Measurements from ENCODE around the gene ARHGEF19.
A peak's percentile ranks its signal among the peaks of the same experiment; 100 is the strongest.
"Not testable (repeated sequence)": the region's sequence is repeated elsewhere in the genome, so short reads cannot be mapped to it uniquely, and the experiment has no call there.

Gene ARHGEF19

GRCh38 chr1:16248603-16249516 is 36.4 kb upstream of the ARHGEF19 start:
- in situ Hi-C loops (cut with MboI; ENCODE audit: low sequenced_read_pairs), result no loop called here
- Histone ChIP-seq H3K4me1 (peaks cover 4% of the 10 kb centered on the region; the same call in 1 of the 2 replicates), H3K4me3 (no peak overlapping the region), H3K36me3 (replicated peaks) (peaks cover 28% of the 10 kb centered on the region), H3K27me3 (ENCODE audit: low read depth) (no peaks in the 10 kb centered on the region), H3K9me3 (no peaks in the 10 kb centered on the region)
- peak in 1 of 2 experiments; percentile 44 for DNase-seq (ENCODE audit: low spot score in 2 of 2)

GRCh38 chr1:16248007-16248436 is 35.6 kb upstream of the ARHGEF19 start:
- H3K36me3 ChIP-seq (replicated peaks), result peaks cover 28% of the 10 kb centered on the region
- H3K27me3 ChIP-seq (ENCODE audit: low read depth), result no peaks in the 10 kb centered on the region
- no peak for DNase-seq (ENCODE audit: low spot score in 2 of 2)
- in situ Hi-C loops (cut with MboI; ENCODE audit: low sequenced_read_pairs), result no loop called here
- H3K4me3 ChIP-seq, result no peak overlapping the region
- H3K9me3 ChIP-seq, result no peaks in the 10 kb centered on the region
- peaks cover 4% of the 10 kb centered on the region; the same call in 1 of the 2 replicates for H3K4me1 ChIP-seq

- H3K9me3 ChIP-seq, result no peaks in the 10 kb centered on the region
- H3K4me1 ChIP-seq, result peaks cover 4% of the 10 kb centered on the region; the same call in 1 of the 2 replicates
- no peak for DNase-seq (ENCODE audit: low spot score in 2 of 2)
- in situ Hi-C loops (cut with MboI; ENCODE audit: low sequenced_read_pairs), result no loop called here
- peaks cover 27% of the 10 kb centered on the region for H3K36me3 ChIP-seq (replicated peaks)
- H3K4me3 ChIP-seq, result no peak overlapping the region
- no peaks in the 10 kb centered on the region for H3K27me3 ChIP-seq (ENCODE audit: low read depth)
Measured at GRCh38 chr1:16247441-16247840, 35.0 kb upstream of the ARHGEF19 start.

- Histone ChIP-seq H3K4me3 (no peak overlapping the region), H3K9me3 (no peaks in the 10 kb centered on the region), H3K36me3 (replicated peaks) (peaks cover 22% of the 10 kb centered on the region), H3K4me1 (peaks cover 4% of the 10 kb centered on the region; the same call in 1 of the 2 replicates), H3K27me3 (ENCODE audit: low read depth) (no peaks in the 10 kb centered on the region)
- DNase-seq (ENCODE audit: low spot score in 2 of 2), result no peak
- in situ Hi-C loops (cut with MboI; ENCODE audit: low sequenced_read_pairs), result no loop called here
Measured at GRCh38 chr1:16246961-16247360, 34.5 kb upstream of the ARHGEF19 start.

- H3K4me3 ChIP-seq; H3K9me3 ChIP-seq; in situ Hi-C loops (cut with MboI; ENCODE audit: low sequenced_read_pairs); DNase-seq (ENCODE audit: low spot score in 2 of 2); H3K4me1 ChIP-seq; H3K27me3 ChIP-seq (ENCODE audit: low read depth): not testable (repeated sequence)
- H3K36me3 ChIP-seq (replicated peaks), result peaks cover 15% of the 10 kb centered on the region
Measured at GRCh38 chr1:16246239-16246638, 33.8 kb upstream of the ARHGEF19 start.

GRCh38 chr1:16245476-16246196 is 33.2 kb upstream of the ARHGEF19 start:
- 0 out of 2 replicates have a peak, but pooled peaks cover 10% of the 10 kb centered on the region for H3K36me3 ChIP-seq (replicated peaks)
- peaks cover 4% of the 10 kb centered on the region; the same call in 1 of the 2 replicates for H3K4me1 ChIP-seq
- H3K4me3 ChIP-seq, result no peak overlapping the region
- in situ Hi-C loops (cut with MboI; ENCODE audit: low sequenced_read_pairs), result no loop called here
- no peak for DNase-seq (ENCODE audit: low spot score in 2 of 2)
- no peaks in the 10 kb centered on the region for H3K9me3 ChIP-seq
- no peaks in the 10 kb centered on the region for H3K27me3 ChIP-seq (ENCODE audit: low read depth)

GRCh38 chr1:16244650-16245285 is 32.3 kb upstream of the ARHGEF19 start:
- H3K4me1 ChIP-seq, result peaks cover 4% of the 10 kb centered on the region; the same call in 1 of the 2 replicates
- no peaks in the 10 kb centered on the region for H3K9me3 ChIP-seq
- H3K36me3 ChIP-seq (replicated peaks), result 0 out of 2 replicates have a peak, but pooled peaks cover 7% of the 10 kb centered on the region
- in situ Hi-C loops (cut with MboI; ENCODE audit: low sequenced_read_pairs), result no loop called here
- no peak overlapping the region for H3K4me3 ChIP-seq
- no peaks in the 10 kb centered on the region for H3K27me3 ChIP-seq (ENCODE audit: low read depth)
- DNase-seq (ENCODE audit: low spot score in 2 of 2), result no peak

GRCh38 chr1:16243936-16244649 is 31.6 kb upstream of the ARHGEF19 start:
- H3K27me3 ChIP-seq (ENCODE audit: low read depth), result no peaks in the 10 kb centered on the region
- 0 out of 2 replicates have a peak, but pooled peaks cover 4% of the 10 kb centered on the region for H3K36me3 ChIP-seq (replicated peaks)
- peak; percentile 62 to 85 for DNase-seq (ENCODE audit: low spot score in 2 of 2)
- no peak overlapping the region for H3K4me3 ChIP-seq
- H3K4me1 ChIP-seq, result peaks cover 2% of the 10 kb centered on the region; the same call in 1 of the 2 replicates
- in situ Hi-C loops (cut with MboI; ENCODE audit: low sequenced_read_pairs), result no loop called here
- H3K9me3 ChIP-seq, result no peaks in the 10 kb centered on the region

GRCh38 chr1:16243215-16243610 is 30.8 kb upstream of the ARHGEF19 start:
- Histone ChIP-seq H3K36me3 (replicated peaks) (0 out of 2 replicates have a peak, but pooled peaks cover 2% of the 10 kb centered on the region), H3K9me3 (no peaks in the 10 kb centered on the region), H3K4me1 (no peaks in the 10 kb centered on the region), H3K27me3 (ENCODE audit: low read depth) (no peaks in the 10 kb centered on the region), H3K4me3 (no peak overlapping the region)
- DNase-seq (ENCODE audit: low spot score in 2 of 2), result no peak
- in situ Hi-C loops (cut with MboI; ENCODE audit: low sequenced_read_pairs), result no loop called here

- no peak for DNase-seq (ENCODE audit: low spot score in 2 of 2)
- Histone ChIP-seq H3K4me1 (peaks cover 2% of the 10 kb centered on the region), H3K36me3 (replicated peaks) (0 out of 2 replicates have a peak, but pooled peaks cover 2% of the 10 kb centered on the region), H3K9me3 (no peaks in the 10 kb centered on the region), H3K4me3 (no peak overlapping the region), H3K27me3 (ENCODE audit: low read depth) (no peaks in the 10 kb centered on the region)
- in situ Hi-C loops (cut with MboI; ENCODE audit: low sequenced_read_pairs), result no loop called here
Measured at GRCh38 chr1:16242556-16243214, 30.2 kb upstream of the ARHGEF19 start.

GRCh38 chr1:16241221-16241708 is 28.8 kb upstream of the ARHGEF19 start:
- Histone ChIP-seq H3K27me3 (ENCODE audit: low read depth) (no peaks in the 10 kb centered on the region), H3K4me3 (no peak overlapping the region), H3K36me3 (replicated peaks) (no peaks in the 10 kb centered on the region), H3K9me3 (no peaks in the 10 kb centered on the region), H3K4me1 (peaks cover 11% of the 10 kb centered on the region)
- in situ Hi-C loops (cut with MboI; ENCODE audit: low sequenced_read_pairs), result no loop called here
- DNase-seq (ENCODE audit: low spot score in 2 of 2), result no peak

- Histone ChIP-seq H3K9me3 (no peaks in the 10 kb centered on the region), H3K27me3 (ENCODE audit: low read depth) (no peaks in the 10 kb centered on the region), H3K4me3 (no peak overlapping the region), H3K36me3 (replicated peaks) (no peaks in the 10 kb centered on the region), H3K4me1 (peaks cover 15% of the 10 kb centered on the region)
- in situ Hi-C loops (cut with MboI; ENCODE audit: low sequenced_read_pairs), result no loop called here
- DNase-seq (ENCODE audit: low spot score in 2 of 2), result no peak
Measured at GRCh38 chr1:16239972-16240491, 27.6 kb upstream of the ARHGEF19 start.
